ENCODE results near the gene ST3GAL5. TPM values are rescaled to one million over a fixed set of nuclear protein-coding genes. Genes with fewer than 3 reads are reported as not detected.

The ST3GAL5 gene
- total RNA-seq, 2 donors from 2014 or later, result 24.7 to 38.6 TPM

DNA sequence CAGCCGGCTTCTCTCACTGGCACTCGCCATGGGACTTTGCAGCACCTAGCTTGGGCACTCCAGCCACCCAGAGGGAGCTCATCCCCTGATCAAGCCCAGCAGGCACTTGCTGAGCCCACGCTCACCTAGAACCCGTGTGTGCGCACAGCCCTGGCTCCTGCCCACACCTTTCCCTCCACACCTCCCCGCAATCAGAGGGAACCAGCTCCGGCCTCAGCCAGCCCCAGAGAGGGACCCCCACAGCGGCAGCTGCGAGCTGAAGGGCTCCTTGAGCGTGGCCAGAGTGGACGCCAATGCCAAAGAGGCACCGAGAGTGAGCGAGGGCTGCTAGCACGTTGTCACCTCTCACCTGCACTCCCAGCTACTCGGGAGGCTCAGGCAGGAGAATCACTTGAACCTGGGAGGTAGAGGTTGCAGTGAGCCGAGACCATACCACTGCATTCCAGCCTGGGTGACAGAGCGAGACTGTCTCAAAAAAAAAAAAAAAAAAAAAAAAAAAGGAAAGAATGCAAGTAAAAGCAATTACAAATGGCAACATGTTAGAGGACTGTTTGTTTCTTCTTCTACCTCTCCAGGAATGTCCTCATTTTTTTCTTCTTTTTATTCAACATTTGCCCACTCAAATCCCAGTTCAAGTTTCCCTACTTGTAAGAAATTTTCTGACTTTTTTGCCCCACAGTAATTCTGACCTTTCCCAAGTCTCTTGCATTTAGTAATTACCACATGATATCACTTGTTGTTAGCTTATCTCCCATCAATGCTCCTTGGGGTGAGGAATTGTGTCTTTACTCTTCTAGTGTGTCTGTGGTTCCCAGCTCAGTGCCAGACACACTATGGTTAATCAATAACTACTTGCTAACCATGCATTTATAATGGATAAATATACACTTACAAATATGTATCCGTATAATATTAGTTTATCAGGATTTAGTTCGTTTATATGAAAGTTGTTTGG lies 40.6 kb upstream of the ST3GAL5 start:
- no peak for TF ChIP-seq POLR2AphosphoS5 (IDR thresholded peaks at IDR 0.05)
- TF ChIP-seq, protein P1, sequence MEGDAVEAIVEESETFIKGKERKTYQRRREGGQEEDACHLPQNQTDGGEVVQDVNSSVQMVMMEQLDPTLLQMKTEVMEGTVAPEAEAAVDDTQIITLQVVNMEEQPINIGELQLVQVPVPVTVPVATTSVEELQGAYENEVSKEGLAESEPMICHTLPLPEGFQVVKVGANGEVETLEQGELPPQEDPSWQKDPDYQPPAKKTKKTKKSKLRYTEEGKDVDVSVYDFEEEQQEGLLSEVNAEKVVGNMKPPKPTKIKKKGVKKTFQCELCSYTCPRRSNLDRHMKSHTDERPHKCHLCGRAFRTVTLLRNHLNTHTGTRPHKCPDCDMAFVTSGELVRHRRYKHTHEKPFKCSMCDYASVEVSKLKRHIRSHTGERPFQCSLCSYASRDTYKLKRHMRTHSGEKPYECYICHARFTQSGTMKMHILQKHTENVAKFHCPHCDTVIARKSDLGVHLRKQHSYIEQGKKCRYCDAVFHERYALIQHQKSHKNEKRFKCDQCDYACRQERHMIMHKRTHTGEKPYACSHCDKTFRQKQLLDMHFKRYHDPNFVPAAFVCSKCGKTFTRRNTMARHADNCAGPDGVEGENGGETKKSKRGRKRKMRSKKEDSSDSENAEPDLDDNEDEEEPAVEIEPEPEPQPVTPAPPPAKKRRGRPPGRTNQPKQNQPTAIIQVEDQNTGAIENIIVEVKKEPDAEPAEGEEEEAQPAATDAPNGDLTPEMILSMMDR (IDR thresholded peaks at IDR 0.05), result no peak
- TF ChIP-seq POLR2A (IDR thresholded peaks at IDR 0.05), result no peak
- Histone ChIP-seq H3K4me1 (replicated peaks) (no peaks in the 10 kb centered on the region), H3K4me3 (no peak overlapping the region), H3K9me3 (no peaks in the 10 kb centered on the region), H3K27me3 (replicated peaks; ENCODE audit: insufficient read depth) (no peaks in the 10 kb centered on the region), H3K36me3 (no peaks in the 10 kb centered on the region), H3K27ac (no peak overlapping the region)
- 88% methylated on average over 17 of the region's 19 CpGs for WGBS
- intact Hi-C loops (cut with DNase I), result no loop called here
- no peak for DNase-seq (ENCODE audit: low spot score)

DNA sequence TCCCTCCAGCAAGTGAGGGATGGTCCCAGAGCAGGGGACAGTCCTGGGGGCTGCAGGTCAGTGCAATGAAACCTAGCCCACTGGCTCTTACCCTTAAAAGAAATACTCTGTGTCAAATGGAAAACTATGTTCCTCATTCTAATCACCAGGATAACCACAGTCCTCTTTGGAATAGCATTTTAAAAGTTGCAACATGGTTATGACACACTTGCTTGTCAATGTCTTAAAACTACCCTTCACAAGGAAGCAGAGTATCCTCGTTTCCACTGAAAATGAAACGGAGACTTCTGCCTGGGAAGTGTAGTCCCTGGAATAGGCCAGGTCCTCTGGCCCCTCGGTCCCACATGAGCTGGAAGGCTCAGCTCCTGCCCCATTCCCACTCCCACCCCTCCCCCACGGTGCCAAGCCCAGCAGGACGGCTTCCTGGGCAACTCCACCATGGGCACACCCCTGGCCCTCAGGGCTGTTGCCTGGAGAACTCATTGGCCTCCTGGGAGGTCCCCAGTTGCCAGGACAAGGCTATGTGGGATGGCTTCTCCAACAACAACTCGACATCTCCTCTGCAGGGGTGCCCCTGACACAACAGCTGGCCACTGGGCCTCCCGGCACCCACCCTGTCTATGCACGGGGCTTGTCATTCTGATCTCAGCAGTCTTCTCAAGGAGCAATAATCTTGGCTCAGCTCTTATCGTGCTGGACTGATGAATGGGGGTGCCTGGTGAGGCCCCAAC lies 38.3 kb upstream of the ST3GAL5 start:
- Histone ChIP-seq H3K4me1 (replicated peaks) (no peaks in the 10 kb centered on the region), H3K36me3 (no peaks in the 10 kb centered on the region), H3K9me3 (no peaks in the 10 kb centered on the region), H3K4me3 (no peak overlapping the region), H3K27me3 (replicated peaks; ENCODE audit: insufficient read depth) (no peaks in the 10 kb centered on the region), H3K27ac (no peak overlapping the region)
- no peak for DNase-seq (ENCODE audit: low spot score)
- no peak for TF ChIP-seq POLR2A (IDR thresholded peaks at IDR 0.05)
- intact Hi-C loops (cut with DNase I), result no loop called here
- 89% methylated on average over 9 of the region's 9 CpGs for WGBS

DNA sequence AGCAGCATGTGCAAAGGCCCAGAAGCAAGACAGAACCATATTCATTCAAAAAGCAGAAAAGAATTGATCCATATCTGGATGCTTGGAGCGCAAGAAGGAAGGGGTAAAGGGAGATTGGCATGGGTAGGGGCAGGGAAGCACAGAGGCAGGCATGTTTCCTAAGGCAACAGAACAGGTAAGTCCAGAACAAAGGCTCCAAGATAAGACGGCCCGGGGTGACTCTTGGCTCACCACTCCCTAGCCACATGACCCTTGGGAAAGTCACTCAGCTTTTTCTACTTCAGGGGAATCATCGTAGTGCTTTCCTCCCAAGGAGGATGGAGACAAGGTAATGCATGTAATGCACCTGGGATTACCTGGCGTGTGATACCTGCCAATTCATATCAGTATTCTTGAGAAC lies 37.7 kb upstream of the ST3GAL5 start:
- no peaks in the 10 kb centered on the region for H3K9me3 ChIP-seq
- 69% methylated on average over 5 of the region's 5 CpGs for WGBS
- no peak overlapping the region for H3K4me3 ChIP-seq
- H3K27me3 ChIP-seq (replicated peaks; ENCODE audit: insufficient read depth), result no peaks in the 10 kb centered on the region
- H3K4me1 ChIP-seq (replicated peaks), result peaks cover 5% of the 10 kb centered on the region
- intact Hi-C loops (cut with DNase I), result no loop called here
- no peak overlapping the region for H3K27ac ChIP-seq
- DNase-seq (ENCODE audit: low spot score), result no peak
- H3K36me3 ChIP-seq, result no peaks in the 10 kb centered on the region
- no peak for TF ChIP-seq POLR2A (IDR thresholded peaks at IDR 0.05)
- no peak for TF ChIP-seq POLR2AphosphoS5 (IDR thresholded peaks at IDR 0.05)
- TF ChIP-seq, protein P1 (IDR thresholded peaks at IDR 0.05), result no peak

DNA sequence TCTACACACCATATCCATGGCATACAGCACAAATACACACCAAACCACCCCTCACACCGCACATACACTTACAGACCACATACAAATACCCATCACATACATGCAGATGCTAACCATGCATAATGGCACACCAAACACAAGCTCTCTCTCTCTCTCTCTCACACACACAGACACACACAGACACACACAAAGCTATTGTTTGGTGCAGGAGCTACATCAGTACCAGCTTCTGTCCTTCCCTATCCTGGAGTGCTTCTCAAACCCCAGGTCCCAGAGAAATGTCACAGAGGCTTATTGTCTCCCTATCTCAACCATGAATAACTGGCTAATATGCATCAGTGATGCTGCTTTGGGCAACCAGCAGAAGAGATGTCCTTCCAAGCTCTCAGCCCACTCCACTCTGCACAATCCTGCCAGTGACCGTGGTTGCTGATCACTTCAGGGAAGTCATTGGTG lies 36.5 kb upstream of the ST3GAL5 start:
- Histone ChIP-seq H3K27ac (peak overlapping the region in 1 of 2 donors; percentile 60), H3K4me3 (no peak overlapping the region), H3K4me1 (replicated peaks) (peaks cover 10% of the 10 kb centered on the region), H3K36me3 (no peaks in the 10 kb centered on the region), H3K27me3 (replicated peaks; ENCODE audit: insufficient read depth) (no peaks in the 10 kb centered on the region), H3K9me3 (no peaks in the 10 kb centered on the region)
- DNase-seq (ENCODE audit: low spot score), result no peak
- intact Hi-C loops (cut with DNase I), result no loop called here
- TF ChIP-seq, protein P1 (IDR thresholded peaks at IDR 0.05), result no peak
- no peak for TF ChIP-seq POLR2A (IDR thresholded peaks at IDR 0.05)
- TF ChIP-seq POLR2AphosphoS5 (IDR thresholded peaks at IDR 0.05), result no peak
- 91% methylated on average over 2 of the region's 2 CpGs for WGBS

DNA sequence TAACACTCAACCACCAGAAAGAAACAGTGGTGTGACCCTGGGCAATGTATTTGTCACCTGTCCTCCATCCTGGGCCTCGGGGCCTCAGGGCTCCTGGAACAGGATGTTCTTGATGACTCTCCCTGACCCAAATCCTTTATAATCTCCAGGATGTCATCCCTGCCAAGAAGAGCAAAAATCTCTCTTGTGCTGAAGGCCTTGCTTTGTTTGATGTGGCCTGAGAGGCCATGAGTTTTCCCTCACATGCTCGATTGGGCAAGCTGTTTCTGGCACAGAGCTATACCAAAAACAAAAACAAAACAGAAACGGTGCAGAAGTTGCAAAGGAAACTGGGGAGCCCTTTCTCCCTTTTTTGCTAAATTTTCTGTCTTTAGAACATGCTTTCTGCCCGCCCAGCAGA lies 35.7 kb upstream of the ST3GAL5 start:
- H3K27ac ChIP-seq, result peak overlapping the region in 1 of 2 donors; percentile 60
- peaks cover 10% of the 10 kb centered on the region for H3K4me1 ChIP-seq (replicated peaks)
- peak; percentile 87 for TF ChIP-seq POLR2AphosphoS5 (IDR thresholded peaks at IDR 0.05)
- TF ChIP-seq POLR2A (IDR thresholded peaks at IDR 0.05), result no peak
- TF ChIP-seq, protein P1 (IDR thresholded peaks at IDR 0.05), result no peak
- WGBS, result 25% methylated on average over 4 of the region's 4 CpGs
- H3K36me3 ChIP-seq, result no peaks in the 10 kb centered on the region
- intact Hi-C loops (cut with DNase I), result loop anchor here (5.0 kb wide), 1 partner anchor 73 kb away; no protein-coding TSS in a partner anchor
- no peaks in the 10 kb centered on the region for H3K9me3 ChIP-seq
- no peak overlapping the region for H3K4me3 ChIP-seq
- peak; percentile 48 for DNase-seq (ENCODE audit: low spot score)
- H3K27me3 ChIP-seq (replicated peaks; ENCODE audit: insufficient read depth), result no peaks in the 10 kb centered on the region

Measured in prostate gland (tissue), 2 donors.